HTERT RPE-1 (cell line): Measurements from ENCODE around the gene WNK1.
"Not testable (repeated sequence)": the region's sequence is repeated elsewhere in the genome, so short reads cannot be mapped to it uniquely, and the experiment has no call there.

Experiments
- in situ Hi-C: fragments of 300-500 bp; cut with MboI; formaldehyde crosslinking; loops from 4 replicates; pipeline ENCODE4 v1.14.3; 2020; ENCODE audit warnings: low sequenced_read_pairs

WNK1 gene

GRCh38 chr12:751999-752694 lies at the start of gene WNK1:
Gene WNK1, plus strand, starts transcription at chr12:752579. Its CDS starts 987 bp downstream, at chr12:753566.
- in situ Hi-C loops, result no loop called here

GRCh38 chr12:704516-705242 lies 47.7 kb upstream of the WNK1 start:
- in situ Hi-C loops, result no loop called here

- in situ Hi-C loops, result not testable (repeated sequence)
These were observed 44.3 kb upstream of the WNK1 start for GRCh38 chr12:708084-708483.

GRCh38 chr12:709455-710020 lies 42.8 kb upstream of the WNK1 start:
- in situ Hi-C loops, result no loop called here

- in situ Hi-C loops, result no loop called here
These were observed 40.1 kb upstream of the WNK1 start for GRCh38 chr12:712172-712863.

- in situ Hi-C loops, result no loop called here
These were observed 39.0 kb upstream of the WNK1 start for GRCh38 chr12:713281-713875.

- in situ Hi-C loops, result no loop called here
These were observed 35.9 kb upstream of the WNK1 start for GRCh38 chr12:716506-716905.

- in situ Hi-C loops, result no loop called here
These were observed 33.6 kb upstream of the WNK1 start for GRCh38 chr12:718756-719102.

- in situ Hi-C loops, result no loop called here
These were observed 32.0 kb upstream of the WNK1 start for GRCh38 chr12:720231-720941.

GRCh38 chr12:724194-724855 lies 28.1 kb upstream of the WNK1 start:
- in situ Hi-C loops, result no loop called here

GRCh38 chr12:725076-725475 lies 27.3 kb upstream of the WNK1 start:
- in situ Hi-C loops, result no loop called here

GRCh38 chr12:726281-727140 lies 25.9 kb upstream of the WNK1 start:
- in situ Hi-C loops, result no loop called here

- in situ Hi-C loops, result no loop called here
These were observed 25.1 kb upstream of the WNK1 start for GRCh38 chr12:727321-727720.

GRCh38 chr12:728781-729180 lies 23.6 kb upstream of the WNK1 start:
- in situ Hi-C loops, result no loop called here

- in situ Hi-C loops, result no loop called here
These were observed 23.2 kb upstream of the WNK1 start for GRCh38 chr12:729221-729620.

GRCh38 chr12:730550-730949 lies 21.8 kb upstream of the WNK1 start:
- in situ Hi-C loops, result no loop called here

- in situ Hi-C loops, result no loop called here
These were observed 15.1 kb upstream of the WNK1 start for GRCh38 chr12:737122-737739.

GRCh38 chr12:738712-739111 lies 13.7 kb upstream of the WNK1 start:
- in situ Hi-C loops, result no loop called here

- in situ Hi-C loops, result no loop called here
These were observed 13.0 kb upstream of the WNK1 start for GRCh38 chr12:739349-739748.
